HCT116 (cell line): ENCODE measurements around the gene PHF20. TPM values are rescaled to one million over a fixed set of nuclear protein-coding genes. Genes with fewer than 3 reads are reported as not detected.

Experiments used
- ATAC-seq: fragments of 200-7000 bp; cut with Tn5 transposase; 2 replicates; pipeline ENCODE4 v1.9.1; 2020; ENCODE audit warnings: mild to moderate bottlenecking, moderate library complexity
- BruUV-seq: library from RNA; stranded (reverse); fragments of 400-500 nt; replicated peaks from 2 replicates; lab custom pipeline; 2021; lab: Mats Ljungman, UMichigan
- CTCF ChIA-PET: fragments of 300-600 bp; sonication (Branson Sonifier 250); formaldehyde crosslinking; loops from one replicate; lab custom pipeline; 2021; ENCODE audit warnings: antibody characterized with exemption; lab: Charles Lee
- POLR2A ChIA-PET: fragments of 300-600, 350-600 bp; sonication (Branson Sonifier 250); formaldehyde crosslinking; loops from one replicate; lab custom pipeline; 2021; ENCODE audit warnings: antibody characterized with exemption; lab: Charles Lee
- RAD21 ChIA-PET, 2 experiments: fragments of 300-600 bp; sonication (Branson Sonifier 250); formaldehyde crosslinking; loops; one replicate each; lab custom pipeline; 2023; ENCODE audit warnings: low total read pairs in 2 of 2; ENCODE audit not compliant: uncharacterized antibody in 2 of 2, unreplicated experiment in 2 of 2, low non-redundant PET in 1 of 2; lab: Charles Lee
- DNase-seq: peaks from one replicate; pipeline ENCODE4 v3.0.0-alpha.2; 2010; ENCODE audit warnings: low read depth, low spot score
- H2AFZ ChIP-seq: fragments of 200-600 bp; shearing (Covaris generic), sonication (generic); 2 replicates; pipeline ENCODE4 v1.6.1; 2017; ENCODE audit warnings: low read depth, mixed run types, mixed read lengths, antibody characterized with exemption, low read length; ENCODE audit not compliant: poor library complexity, severe bottlenecking
- H3K27ac ChIP-seq: 2 replicates; pipeline ENCODE4 v1.5.1; 2012; ENCODE audit warnings: low read depth, low read length
- H3K27me3 ChIP-seq: fragments of 200-600 bp; sonication (generic); 2 replicates; pipeline ENCODE4 v1.6.1; 2016; ENCODE audit warnings: mixed run types, low read length, mixed read lengths; ENCODE audit not compliant: insufficient read depth
- H3K36me3 ChIP-seq, 2 experiments: fragments of 200-500 bp in 1 of 2; fragments of 200-600 bp in 1 of 2; sonication (Bioruptor generic) in 1 of 2; sonication (generic) in 1 of 2; 2 replicates each; pipeline versions ENCODE4 v1.5.1 to v1.6.1; 2014 to 2016; ENCODE audit warnings: low read length in 2 of 2, inconsistent platforms in 1 of 2, mixed read lengths in 1 of 2, mixed run types in 1 of 2; ENCODE audit not compliant: insufficient read depth in 2 of 2, control insufficient read depth in 1 of 2
- H3K4me1 ChIP-seq, 2 experiments: fragments of 200-600 bp in 1 of 2; sonication (generic) in 1 of 2; 2 replicates each; pipeline versions ENCODE4 v1.5.1 to v1.6.1; 2012 to 2017; ENCODE audit warnings: low read length in 2 of 2, inconsistent platforms in 1 of 2, mild to moderate bottlenecking in 1 of 2, mixed read lengths in 1 of 2, mixed run types in 1 of 2, moderate library complexity in 1 of 2; ENCODE audit not compliant: insufficient read depth in 2 of 2, control insufficient read depth in 1 of 2
- H3K4me2 ChIP-seq: fragments of 200-600 bp; sonication (generic); 2 replicates; pipeline ENCODE4 v1.6.1; 2017; ENCODE audit warnings: mixed run types, low read length, mixed read lengths
- H3K4me3 ChIP-seq, 2 experiments: fragments of 200-600 bp in 1 of 2; sonication (generic) in 1 of 2; replicated peaks in 1 of 2; 2 replicates each; pipeline ENCODE4 v1.5.1; 2011 to 2016; ENCODE audit warnings: low read length in 2 of 2, control low read depth in 1 of 2, low read depth in 1 of 2, mild to moderate bottlenecking in 1 of 2, mixed read lengths in 1 of 2, mixed run types in 1 of 2
- H3K79me2 ChIP-seq: fragments of 200-600 bp; sonication (generic); 2 replicates; pipeline ENCODE4 v1.6.1; 2017; ENCODE audit warnings: mild to moderate bottlenecking, mixed run types, low read length, moderate library complexity, mixed read lengths; ENCODE audit not compliant: insufficient read depth
- H3K9ac ChIP-seq: fragments of 200-600 bp; sonication (generic); 2 replicates; pipeline ENCODE4 v1.6.1; 2016; ENCODE audit warnings: low read length, mixed read lengths
- H3K9me2 ChIP-seq: fragments of 200-600 bp; sonication (generic), shearing (Covaris generic); 2 replicates; pipeline ENCODE4 v1.6.1; 2017; ENCODE audit warnings: mixed run types, mild to moderate bottlenecking, moderate library complexity; ENCODE audit not compliant: insufficient read depth
- H3K9me3 ChIP-seq, 2 experiments: fragments of 200-500 bp in 1 of 2; fragments of 200-600 bp in 1 of 2; sonication (Bioruptor generic) in 1 of 2; sonication (generic) in 1 of 2; 2 replicates each; pipeline ENCODE4 v1.6.1; 2014 to 2017; ENCODE audit warnings: low read length in 2 of 2, mixed read lengths in 2 of 2, inconsistent platforms in 1 of 2, low read depth in 1 of 2, mild to moderate bottlenecking in 1 of 2, mixed run types in 1 of 2, moderate library complexity in 1 of 2; ENCODE audit not compliant: control insufficient read depth in 1 of 2, insufficient read depth in 1 of 2
- H4K20me1 ChIP-seq: fragments of 200-600 bp; sonication (generic), shearing (Covaris generic); 2 replicates; pipeline ENCODE4 v1.6.1; 2017; ENCODE audit warnings: mixed run types, mild to moderate bottlenecking, moderate library complexity; ENCODE audit not compliant: insufficient read depth
- CBX3 ChIP-seq: IDR thresholded peaks from 2 replicates; pipeline ENCODE4 v1.6.1; 2012; ENCODE audit warnings: low read depth
- EGR1 ChIP-seq: IDR thresholded peaks from 2 replicates; pipeline ENCODE4 v1.6.1; 2012; ENCODE audit warnings: low read depth
- EZH2 ChIP-seq: fragments of 200-600 bp; sonication (generic); IDR thresholded peaks from 2 replicates; pipeline ENCODE4 v1.6.1; 2017; ENCODE audit warnings: antibody characterized with exemption, mixed run types
- EZH2phosphoT487 ChIP-seq: fragments of 200-600 bp; IDR thresholded peaks from 2 replicates; pipeline ENCODE4 v1.6.1; 2018; ENCODE audit warnings: antibody characterized with exemption, borderline replicate concordance
- FOSL1 ChIP-seq: IDR thresholded peaks from 2 replicates; pipeline ENCODE4 v1.6.1; 2012; ENCODE audit warnings: low read depth
- JUND ChIP-seq: IDR thresholded peaks from 2 replicates; pipeline ENCODE4 v1.6.1; 2012
- POLR2A ChIP-seq: IDR thresholded peaks from 2 replicates; pipeline ENCODE4 v1.7.0; 2011; ENCODE audit warnings: borderline replicate concordance; ENCODE audit not compliant: insufficient read depth, insufficient read length; ENCODE audit errors: extremely low read depth
- SIN3A ChIP-seq: IDR thresholded peaks from 2 replicates; pipeline ENCODE4 v1.6.1; 2012; ENCODE audit warnings: low read depth
- ZFX ChIP-seq: fragments of 450-650 bp; IDR thresholded peaks from 2 replicates; pipeline ENCODE4 v1.6.1; 2017
- ZNF274 ChIP-seq: fragments of 200-500 bp; sonication (Bioruptor generic); IDR thresholded peaks from 2 replicates; pipeline ENCODE4 v1.6.1; 2014; ENCODE audit warnings: mild to moderate bottlenecking, low read depth, low read length, inconsistent platforms
- intact Hi-C: fragments of 100-400 bp; cut with micrococcal nuclease; formaldehyde crosslinking; loops from 2 replicates; pipeline ENCODE4 v1.10.0; 2022
- total RNA-seq: library from RNA; stranded (reverse); gene quantifications from one replicate; pipeline ENCODE4 v1.2.1, GENCODE V29; 2021; ENCODE audit not compliant: unreplicated experiment
- TF ChIP-seq, protein P1 (sequence below): IDR thresholded peaks from 2 replicates; pipeline ENCODE4 v1.6.1; 2012; ENCODE audit warnings: low read depth
- TF ChIP-seq, protein P2 (sequence below): IDR thresholded peaks from 2 replicates; pipeline ENCODE4 v1.6.1; 2012
- TF ChIP-seq, protein P3 (sequence below): IDR thresholded peaks from 2 replicates; pipeline ENCODE4 v1.6.1; 2011; ENCODE audit warnings: mild to moderate bottlenecking, low read length, moderate library complexity; ENCODE audit not compliant: insufficient replicate concordance; ENCODE audit errors: extremely low read depth
- TF ChIP-seq, protein P4 (sequence below): IDR thresholded peaks from 2 replicates; pipeline ENCODE4 v1.6.1; 2012

The PHF20 gene
- total RNA-seq, 1 experiment from 2014 or later: 40.8 TPM

DNA sequence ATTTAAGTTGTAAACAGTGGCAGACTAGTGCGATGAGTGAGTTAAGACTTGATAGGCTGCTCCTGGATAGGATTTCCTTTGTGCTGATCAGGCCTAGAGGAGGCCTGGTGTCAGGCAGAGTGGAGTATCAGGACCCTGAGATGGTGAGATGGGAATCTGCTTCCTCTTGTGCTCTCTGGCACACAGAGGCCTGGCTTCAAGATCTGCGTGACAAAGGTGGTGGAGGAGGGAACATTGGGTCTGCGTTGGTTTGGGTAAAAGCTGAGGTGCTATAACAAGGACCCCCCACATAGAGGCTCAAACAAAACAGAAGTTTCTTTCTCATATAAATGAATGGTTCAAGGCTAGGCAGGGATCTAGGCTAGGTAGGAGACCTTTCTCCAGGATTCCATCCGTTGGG lies 162.2 kb downstream of the PHF20 start:
- Histone ChIP-seq H3K9me3 (no peaks in the 10 kb centered on the region), H3K4me1 (no peaks in the 10 kb centered on the region), H3K79me2 (no peaks in the 10 kb centered on the region), H2AFZ (no peak overlapping the region), H3K27me3 (no peaks in the 10 kb centered on the region), H4K20me1 (no peaks in the 10 kb centered on the region), H3K9me2 (no peaks in the 10 kb centered on the region), H3K9ac (no peak overlapping the region), H3K4me3 (no peak overlapping the region), H3K27ac (no peak overlapping the region), H3K4me2 (no peak overlapping the region), H3K36me3 (peaks cover 0 to 3% of the 10 kb centered on the region in 2 experiments; a peak in 1 of 4 replicates)
- TF ChIP-seq, protein P1, sequence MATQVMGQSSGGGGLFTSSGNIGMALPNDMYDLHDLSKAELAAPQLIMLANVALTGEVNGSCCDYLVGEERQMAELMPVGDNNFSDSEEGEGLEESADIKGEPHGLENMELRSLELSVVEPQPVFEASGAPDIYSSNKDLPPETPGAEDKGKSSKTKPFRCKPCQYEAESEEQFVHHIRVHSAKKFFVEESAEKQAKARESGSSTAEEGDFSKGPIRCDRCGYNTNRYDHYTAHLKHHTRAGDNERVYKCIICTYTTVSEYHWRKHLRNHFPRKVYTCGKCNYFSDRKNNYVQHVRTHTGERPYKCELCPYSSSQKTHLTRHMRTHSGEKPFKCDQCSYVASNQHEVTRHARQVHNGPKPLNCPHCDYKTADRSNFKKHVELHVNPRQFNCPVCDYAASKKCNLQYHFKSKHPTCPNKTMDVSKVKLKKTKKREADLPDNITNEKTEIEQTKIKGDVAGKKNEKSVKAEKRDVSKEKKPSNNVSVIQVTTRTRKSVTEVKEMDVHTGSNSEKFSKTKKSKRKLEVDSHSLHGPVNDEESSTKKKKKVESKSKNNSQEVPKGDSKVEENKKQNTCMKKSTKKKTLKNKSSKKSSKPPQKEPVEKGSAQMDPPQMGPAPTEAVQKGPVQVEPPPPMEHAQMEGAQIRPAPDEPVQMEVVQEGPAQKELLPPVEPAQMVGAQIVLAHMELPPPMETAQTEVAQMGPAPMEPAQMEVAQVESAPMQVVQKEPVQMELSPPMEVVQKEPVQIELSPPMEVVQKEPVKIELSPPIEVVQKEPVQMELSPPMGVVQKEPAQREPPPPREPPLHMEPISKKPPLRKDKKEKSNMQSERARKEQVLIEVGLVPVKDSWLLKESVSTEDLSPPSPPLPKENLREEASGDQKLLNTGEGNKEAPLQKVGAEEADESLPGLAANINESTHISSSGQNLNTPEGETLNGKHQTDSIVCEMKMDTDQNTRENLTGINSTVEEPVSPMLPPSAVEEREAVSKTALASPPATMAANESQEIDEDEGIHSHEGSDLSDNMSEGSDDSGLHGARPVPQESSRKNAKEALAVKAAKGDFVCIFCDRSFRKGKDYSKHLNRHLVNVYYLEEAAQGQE: no peak
- no peak for TF ChIP-seq SIN3A
- TF ChIP-seq CBX3: no peak
- TF ChIP-seq POLR2A: no peak
- no peak for TF ChIP-seq FOSL1
- no peak for TF ChIP-seq EZH2phosphoT487
- no peak for TF ChIP-seq JUND
- BruUV-seq: no TSS peak
- DNase-seq (no peak), ATAC-seq (no peak)
- ChIA-PET POLR2A (no interaction called here), CTCF (interaction anchor here (1.0 kb wide), 1 partner anchor 20 kb away, joined by 3 read pairs; the partner anchor contains the start of gene SCAND1), RAD21 (no interaction called here)
- intact Hi-C loops: no loop called here

DNA sequence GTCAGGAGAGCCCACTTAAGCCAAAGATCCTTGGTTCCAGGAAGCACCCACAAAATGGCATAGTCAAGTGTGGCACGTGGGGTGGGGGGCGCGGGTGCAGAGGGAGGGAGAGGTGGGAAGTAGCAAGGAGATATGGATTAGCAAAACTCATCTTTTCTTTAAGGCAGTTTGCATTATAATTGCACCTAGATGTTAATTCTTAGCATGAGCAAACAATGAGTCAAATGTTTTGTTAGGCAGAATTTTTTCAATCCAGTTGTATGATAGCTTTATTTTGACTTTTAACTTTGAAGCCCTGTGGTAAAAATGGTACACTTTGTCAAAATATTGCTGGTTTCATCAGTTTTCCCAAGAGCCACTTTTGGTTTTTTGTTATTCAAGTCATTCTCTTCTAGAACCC lies 167.4 kb downstream of the PHF20 start:
- H3K27ac ChIP-seq: no peak overlapping the region
- H3K36me3 ChIP-seq: peaks cover 0 to 3% of the 10 kb centered on the region in 2 experiments; a peak in 1 of 4 replicates
- POLR2A ChIA-PET: no interaction called here
- TF ChIP-seq ZFX (no peak), EGR1 (no peak), EZH2 (no peak), CBX3 (no peak), ZNF274 (no peak)
- TF ChIP-seq, protein P2, sequence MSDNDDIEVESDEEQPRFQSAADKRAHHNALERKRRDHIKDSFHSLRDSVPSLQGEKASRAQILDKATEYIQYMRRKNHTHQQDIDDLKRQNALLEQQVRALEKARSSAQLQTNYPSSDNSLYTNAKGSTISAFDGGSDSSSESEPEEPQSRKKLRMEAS: no peak
- TF ChIP-seq, protein P3, sequence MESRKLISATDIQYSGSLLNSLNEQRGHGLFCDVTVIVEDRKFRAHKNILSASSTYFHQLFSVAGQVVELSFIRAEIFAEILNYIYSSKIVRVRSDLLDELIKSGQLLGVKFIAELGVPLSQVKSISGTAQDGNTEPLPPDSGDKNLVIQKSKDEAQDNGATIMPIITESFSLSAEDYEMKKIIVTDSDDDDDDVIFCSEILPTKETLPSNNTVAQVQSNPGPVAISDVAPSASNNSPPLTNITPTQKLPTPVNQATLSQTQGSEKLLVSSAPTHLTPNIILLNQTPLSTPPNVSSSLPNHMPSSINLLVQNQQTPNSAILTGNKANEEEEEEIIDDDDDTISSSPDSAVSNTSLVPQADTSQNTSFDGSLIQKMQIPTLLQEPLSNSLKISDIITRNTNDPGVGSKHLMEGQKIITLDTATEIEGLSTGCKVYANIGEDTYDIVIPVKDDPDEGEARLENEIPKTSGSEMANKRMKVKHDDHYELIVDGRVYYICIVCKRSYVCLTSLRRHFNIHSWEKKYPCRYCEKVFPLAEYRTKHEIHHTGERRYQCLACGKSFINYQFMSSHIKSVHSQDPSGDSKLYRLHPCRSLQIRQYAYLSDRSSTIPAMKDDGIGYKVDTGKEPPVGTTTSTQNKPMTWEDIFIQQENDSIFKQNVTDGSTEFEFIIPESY: no peak
- TF ChIP-seq, protein P4, sequence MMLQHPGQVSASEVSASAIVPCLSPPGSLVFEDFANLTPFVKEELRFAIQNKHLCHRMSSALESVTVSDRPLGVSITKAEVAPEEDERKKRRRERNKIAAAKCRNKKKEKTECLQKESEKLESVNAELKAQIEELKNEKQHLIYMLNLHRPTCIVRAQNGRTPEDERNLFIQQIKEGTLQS: no peak

More for the DNA sequence above, 167.4 kb downstream of the PHF20 start:
- Histone ChIP-seq H3K9me3 (no peaks in the 10 kb centered on the region), H3K4me2 (no peak overlapping the region), H4K20me1 (no peaks in the 10 kb centered on the region), H2AFZ (no peak overlapping the region), H3K4me3 (no peak overlapping the region), H3K9ac (no peak overlapping the region), H3K27me3 (no peaks in the 10 kb centered on the region), H3K9me2 (no peaks in the 10 kb centered on the region), H3K79me2 (no peaks in the 10 kb centered on the region), H3K4me1 (no peaks in the 10 kb centered on the region)
- DNase-seq (no peak), ATAC-seq (no peak)
- no TSS peak for BruUV-seq
- RAD21 ChIA-PET: no interaction called here
- intact Hi-C loops: no loop called here
- CTCF ChIA-PET: no interaction called here
